ENCODE results near the gene COLEC12.

Gene COLEC12

DNA sequence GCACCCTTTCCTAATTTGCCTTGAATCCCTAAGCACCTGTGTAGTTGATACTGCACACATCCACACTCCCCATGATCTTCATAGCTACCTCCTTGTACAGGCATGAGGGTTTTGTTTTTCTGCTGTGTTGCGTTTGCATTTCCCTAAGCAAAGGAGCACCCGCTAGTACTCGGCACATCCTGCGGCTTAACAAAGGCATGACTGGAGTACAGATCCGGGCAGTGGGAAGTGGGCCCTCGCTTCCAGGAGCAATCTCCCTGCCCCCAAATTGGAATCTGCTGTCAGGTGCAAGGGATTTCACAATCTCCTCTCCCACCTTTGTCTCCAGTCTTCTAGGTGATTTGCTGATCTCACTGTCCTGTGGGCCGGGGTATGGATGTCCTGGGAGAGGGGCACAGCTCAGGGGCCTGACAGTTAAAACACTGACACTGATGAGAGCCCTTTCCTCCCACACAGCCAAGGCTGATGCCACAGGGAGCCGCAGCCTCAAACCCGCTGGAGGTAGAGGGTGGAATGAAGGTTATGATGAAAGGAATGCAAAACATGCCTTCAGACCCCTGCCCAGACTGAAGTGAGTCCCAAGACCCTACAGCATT lies 133.9 kb downstream of the COLEC12 start:
- Histone ChIP-seq H3K9ac (ENCODE audit: insufficient read length) (no peak overlapping the region), H3K9me3 (ENCODE audit: low read depth, low read length) (no peaks in the 10 kb centered on the region), H3K27ac (no peak overlapping the region), H3K4me3 (no peak overlapping the region), H3K36me3 (ENCODE audit: insufficient read depth, low read length) (no peaks in the 10 kb centered on the region)
- TF ChIP-seq FOXP2 (optimal IDR thresholded peaks at IDR 0.05; ENCODE audit: control extremely low read depth, extremely low read length, insufficient read depth) (no peak), POLR2AphosphoS5 (IDR thresholded peaks at IDR 0.05; ENCODE audit: borderline replicate concordance, low read depth, low read length) (no peak)
- DNase-seq (ENCODE audit: low read depth, low spot score) = no peak

DNA sequence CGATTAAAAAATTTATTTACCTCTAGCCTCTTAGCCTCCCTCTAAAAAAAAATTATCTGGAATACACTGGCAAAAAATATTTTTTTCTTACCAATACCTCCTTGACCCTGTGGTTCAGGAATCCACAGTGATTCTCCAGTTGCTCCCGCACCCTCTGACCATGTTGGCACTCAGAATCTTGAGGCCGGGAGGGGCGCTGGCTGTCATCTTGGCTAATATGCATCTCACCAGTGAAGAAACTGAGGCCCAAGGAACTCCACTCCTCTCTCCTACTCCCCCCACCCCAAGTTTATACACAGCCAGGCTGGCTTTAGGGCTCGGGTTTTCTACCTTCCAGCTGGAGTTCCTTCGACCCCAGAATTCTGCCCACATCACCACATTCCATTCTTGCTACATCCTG lies 134.8 kb downstream of the COLEC12 start:
- H3K27ac ChIP-seq = no peak overlapping the region
- TF ChIP-seq EZH2 (IDR thresholded peaks at IDR 0.05) = no peak
- no peak for TF ChIP-seq FOXP2 (optimal IDR thresholded peaks at IDR 0.05; ENCODE audit: control extremely low read depth, extremely low read length, insufficient read depth)
- no peak for TF ChIP-seq POLR2AphosphoS5 (IDR thresholded peaks at IDR 0.05; ENCODE audit: borderline replicate concordance, low read depth, low read length)
- no peak overlapping the region for H3K9ac ChIP-seq (ENCODE audit: insufficient read length)
- DNase-seq (ENCODE audit: low read depth, low spot score) = no peak
- no peak overlapping the region for H3K4me3 ChIP-seq
- H3K36me3 ChIP-seq (ENCODE audit: insufficient read depth, low read length) = no peaks in the 10 kb centered on the region
- H3K9me3 ChIP-seq (ENCODE audit: low read depth, low read length) = no peaks in the 10 kb centered on the region

DNA sequence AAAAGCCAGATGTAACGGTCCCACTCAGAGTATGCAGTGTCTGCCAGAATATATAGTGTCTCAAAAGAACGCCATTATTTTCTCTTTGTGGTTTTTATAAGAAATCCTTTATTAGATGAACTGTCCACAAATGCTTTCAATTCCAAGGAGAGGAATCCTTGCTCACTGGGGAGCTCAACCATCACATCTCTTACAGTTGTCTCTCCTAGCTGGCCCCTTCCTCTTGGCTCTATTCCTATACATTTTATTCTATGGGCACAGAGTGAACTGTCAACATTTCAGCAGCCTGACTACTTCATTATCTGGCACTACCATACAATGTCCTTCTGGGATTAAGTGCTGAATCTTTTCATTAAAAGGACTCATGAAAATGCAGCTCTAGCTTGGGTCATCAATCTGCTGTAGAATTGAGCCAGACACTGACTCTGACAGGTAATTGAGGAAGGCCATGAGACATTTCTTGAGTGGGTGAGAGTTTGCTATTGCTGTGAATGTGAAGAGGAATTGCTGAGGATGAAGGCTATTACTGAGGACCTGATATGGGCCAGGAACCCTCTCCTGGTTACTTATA lies 136.2 kb downstream of the COLEC12 start:
- no peak for DNase-seq (ENCODE audit: low read depth, low spot score)
- H3K9me3 ChIP-seq (ENCODE audit: low read depth, low read length) = no peaks in the 10 kb centered on the region
- no peaks in the 10 kb centered on the region for H3K36me3 ChIP-seq (ENCODE audit: insufficient read depth, low read length)
- TF ChIP-seq EZH2 (IDR thresholded peaks at IDR 0.05) (no peak), FOXP2 (optimal IDR thresholded peaks at IDR 0.05; ENCODE audit: control extremely low read depth, extremely low read length, insufficient read depth) (no peak), POLR2AphosphoS5 (IDR thresholded peaks at IDR 0.05; ENCODE audit: borderline replicate concordance, low read depth, low read length) (no peak)
- peak overlapping the region; percentile 98 for H3K27ac ChIP-seq
- no peak overlapping the region for H3K9ac ChIP-seq (ENCODE audit: insufficient read length)
- peak overlapping the region; percentile 45 for H3K4me3 ChIP-seq

DNA sequence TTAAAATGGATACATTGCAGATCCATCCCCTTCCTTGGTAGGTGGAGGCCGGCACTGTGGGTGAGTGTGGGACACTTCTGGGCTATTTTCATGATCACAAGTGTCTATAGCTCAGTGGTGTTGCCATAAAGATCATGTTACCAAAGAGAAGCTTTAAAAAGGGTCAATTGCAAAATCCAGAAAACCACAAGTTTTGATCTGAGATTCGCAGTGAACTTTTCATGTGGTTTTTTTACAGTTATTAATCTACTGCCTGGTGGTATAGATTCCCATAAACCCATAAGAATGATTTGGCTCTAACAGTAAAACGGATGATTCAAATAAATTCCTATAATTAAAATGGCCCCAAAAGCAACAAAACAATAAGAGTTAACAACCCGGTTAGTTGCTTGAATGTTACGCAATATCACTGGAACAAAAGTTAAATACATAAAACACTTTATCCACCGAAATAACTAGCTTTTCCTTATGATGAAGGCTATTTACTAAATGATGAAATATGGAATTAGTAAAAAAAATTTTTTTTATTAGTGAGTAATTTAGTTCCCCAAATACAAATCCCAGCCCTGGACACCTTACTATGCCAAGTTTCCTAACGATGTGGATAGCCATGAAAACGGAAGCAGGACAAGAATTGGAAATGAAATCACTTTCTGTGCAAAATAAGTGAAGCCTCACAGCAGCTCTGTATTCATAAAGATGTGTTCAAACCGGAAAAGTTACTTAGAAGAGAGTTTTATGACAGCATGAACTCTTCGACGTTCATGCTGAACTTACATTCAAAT lies 137.0 kb downstream of the COLEC12 start:
- Histone ChIP-seq H3K27ac (peak overlapping the region; percentile 98), H3K4me3 (peak overlapping the region; percentile 72), H3K36me3 (ENCODE audit: insufficient read depth, low read length) (no peaks in the 10 kb centered on the region), H3K9ac (ENCODE audit: insufficient read length) (peak overlapping the region; percentile 79), H3K9me3 (ENCODE audit: low read depth, low read length) (no peaks in the 10 kb centered on the region)
- no peak for TF ChIP-seq EZH2 (IDR thresholded peaks at IDR 0.05)
- DNase-seq (ENCODE audit: low read depth, low spot score) = no peak

DNA sequence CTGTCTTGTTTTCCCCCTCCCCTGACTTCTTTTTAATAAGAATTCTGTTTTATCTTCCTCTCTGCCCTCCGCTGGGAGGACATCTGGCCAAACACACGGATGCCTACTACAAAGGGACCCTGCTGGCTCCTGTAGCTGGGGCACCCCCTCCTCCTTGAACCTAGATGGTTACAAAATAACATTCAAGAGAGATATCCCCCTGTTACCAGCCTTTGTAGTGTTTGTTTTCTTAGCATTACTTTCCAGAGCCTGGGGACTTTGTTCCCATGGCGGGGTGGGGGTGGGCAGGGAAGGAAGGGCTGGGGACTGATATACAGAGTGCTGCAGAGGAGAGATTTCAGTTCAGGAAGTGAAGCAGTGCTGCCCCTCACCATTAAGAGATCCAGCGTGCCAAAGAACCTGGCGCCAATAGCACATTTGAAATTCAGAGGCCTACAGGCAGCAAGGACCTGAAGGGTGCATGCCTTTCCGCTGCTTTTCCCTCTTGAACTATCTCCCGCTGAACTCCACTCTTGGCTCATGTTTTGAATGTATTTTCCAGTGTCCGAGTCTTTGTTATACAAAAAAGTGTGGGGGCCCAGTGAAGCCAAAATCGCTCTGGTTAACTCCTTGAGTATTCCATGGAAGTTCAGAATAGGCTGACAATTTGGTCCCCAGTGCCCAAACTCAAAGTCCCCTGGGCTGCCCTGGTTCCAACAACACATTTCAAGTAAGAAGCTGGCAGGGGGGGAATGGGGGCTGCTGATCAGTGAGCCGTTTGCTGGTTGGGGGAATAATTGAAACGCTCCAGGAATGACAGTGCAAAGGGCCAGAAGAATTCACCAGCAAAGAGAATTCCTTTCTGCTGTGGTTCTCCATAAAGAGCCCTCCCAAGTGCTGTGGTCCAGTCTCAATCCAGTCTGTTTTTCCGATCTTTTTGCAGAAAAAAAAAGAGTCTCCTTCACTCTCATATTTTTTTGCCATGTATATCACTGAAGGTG lies 137.9 kb downstream of the COLEC12 start:
- peak overlapping the region; percentile 72 for H3K4me3 ChIP-seq
- no peak for TF ChIP-seq FOXP2 (optimal IDR thresholded peaks at IDR 0.05; ENCODE audit: control extremely low read depth, extremely low read length, insufficient read depth)
- TF ChIP-seq POLR2AphosphoS5 (IDR thresholded peaks at IDR 0.05; ENCODE audit: borderline replicate concordance, low read depth, low read length) = no peak
- TF ChIP-seq EZH2 (IDR thresholded peaks at IDR 0.05) = no peak

DNA sequence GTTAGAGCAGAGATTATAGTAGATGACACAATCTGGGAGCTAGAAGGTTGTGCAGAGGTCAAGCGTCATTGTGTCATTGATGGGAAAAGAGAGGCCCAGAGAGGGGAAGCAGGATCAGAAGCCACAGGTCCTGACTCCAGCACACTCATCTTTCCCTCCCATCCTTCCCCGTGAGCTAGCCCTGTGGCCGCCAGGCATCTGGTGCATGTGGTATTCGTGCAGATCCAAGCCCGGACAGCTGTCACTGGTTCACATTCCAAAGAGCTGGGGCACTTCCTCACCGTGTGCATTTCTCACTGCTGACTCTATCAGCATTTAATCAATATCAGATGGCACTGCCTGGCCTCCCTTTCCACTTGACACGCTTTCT lies 138.6 kb downstream of the COLEC12 start:
- H3K36me3 ChIP-seq (ENCODE audit: insufficient read depth, low read length) = no peaks in the 10 kb centered on the region
- TF ChIP-seq FOXP2 (optimal IDR thresholded peaks at IDR 0.05; ENCODE audit: control extremely low read depth, extremely low read length, insufficient read depth) (no peak), POLR2AphosphoS5 (IDR thresholded peaks at IDR 0.05; ENCODE audit: borderline replicate concordance, low read depth, low read length) (no peak), EZH2 (IDR thresholded peaks at IDR 0.05) (no peak)
- H3K9me3 ChIP-seq (ENCODE audit: low read depth, low read length) = no peaks in the 10 kb centered on the region
- DNase-seq (ENCODE audit: low read depth, low spot score) = no peak
- H3K4me3 ChIP-seq = peak overlapping the region; percentile 72
- H3K27ac ChIP-seq = peak overlapping the region; percentile 98
- H3K9ac ChIP-seq (ENCODE audit: insufficient read length) = no peak overlapping the region

More for the DNA sequence above, 137.9 kb downstream of the COLEC12 start:
- DNase-seq (ENCODE audit: low read depth, low spot score) = no peak
- Histone ChIP-seq H3K9me3 (ENCODE audit: low read depth, low read length) (no peaks in the 10 kb centered on the region), H3K27ac (peak overlapping the region; percentile 98), H3K36me3 (ENCODE audit: insufficient read depth, low read length) (no peaks in the 10 kb centered on the region), H3K9ac (ENCODE audit: insufficient read length) (peak overlapping the region; percentile 79)

DNA sequence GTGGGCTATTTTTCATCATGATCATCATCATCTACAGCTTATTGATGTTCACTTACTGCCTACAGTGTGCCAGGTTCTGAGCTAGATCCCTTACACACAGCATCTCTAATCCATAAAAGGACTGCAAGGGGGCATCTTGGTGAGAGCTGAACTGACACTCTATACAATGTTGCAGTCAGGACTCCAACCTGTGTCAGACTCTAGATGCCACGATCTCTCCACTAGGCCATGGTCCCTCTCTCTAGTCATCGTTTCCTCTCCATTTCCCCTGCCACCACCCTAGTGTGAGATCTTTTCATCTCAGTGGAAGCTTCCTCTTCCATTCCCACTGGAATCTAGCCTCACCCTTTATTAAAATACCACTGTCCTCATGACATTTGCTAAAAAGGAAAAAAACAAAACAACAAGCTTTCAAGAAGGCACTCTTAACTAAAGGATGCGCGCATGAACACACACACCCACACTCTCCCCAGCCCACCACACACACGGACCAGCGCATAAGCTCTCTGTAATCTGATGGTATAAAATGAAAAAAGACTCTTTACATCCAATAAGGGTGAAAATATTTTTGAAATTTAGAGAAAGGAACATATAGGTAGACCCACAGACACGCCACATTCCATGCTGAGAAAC lies 139.3 kb downstream of the COLEC12 start:
- peak overlapping the region; percentile 98 for H3K27ac ChIP-seq
- no peaks in the 10 kb centered on the region for H3K36me3 ChIP-seq (ENCODE audit: insufficient read depth, low read length)
- TF ChIP-seq FOXP2 (optimal IDR thresholded peaks at IDR 0.05; ENCODE audit: control extremely low read depth, extremely low read length, insufficient read depth) (no peak), POLR2AphosphoS5 (IDR thresholded peaks at IDR 0.05; ENCODE audit: borderline replicate concordance, low read depth, low read length) (no peak), EZH2 (IDR thresholded peaks at IDR 0.05) (no peak)
- no peak for DNase-seq (ENCODE audit: low read depth, low spot score)
- no peak overlapping the region for H3K9ac ChIP-seq (ENCODE audit: insufficient read length)
- no peak overlapping the region for H3K4me3 ChIP-seq
- H3K9me3 ChIP-seq (ENCODE audit: low read depth, low read length) = no peaks in the 10 kb centered on the region
